ENCODE measurements around the gene ASB18. TPM values are rescaled to one million over a fixed set of nuclear protein-coding genes. Genes with fewer than 3 reads are reported as not detected.

The ASB18 gene
- total RNA-seq, 1 experiment from 2014 or later, result not detected

- peaks cover 6% of the 10 kb centered on the region for H3K27me3 Mint-ChIP-seq (ENCODE audit: low read depth)
- POLR2A ChIA-PET, result no interaction called here
- H3K4me1 Mint-ChIP-seq, result no peaks in the 10 kb centered on the region
- H3K27ac Mint-ChIP-seq, result no peak overlapping the region
- H3K4me3 Mint-ChIP-seq, result no peak overlapping the region
- CTCF ChIA-PET, result interaction anchor here (0.8 kb wide), 1 partner anchor 141 kb away, joined by 4 read pairs; no protein-coding TSS in a partner anchor
- DNase-seq (ENCODE audit: low spot score), result no peak
- no peaks in the 10 kb centered on the region for H3K36me3 Mint-ChIP-seq
- no peak for ATAC-seq
- peaks cover 17% of the 10 kb centered on the region for H3K9me3 Mint-ChIP-seq
- TF ChIP-seq CTCF (IDR thresholded peaks at IDR 0.05), result no peak
- TF ChIP-seq NR2C2 (CRISPR knock-in tag; IDR thresholded peaks at IDR 0.05), result no peak
- TF ChIP-seq FOXJ3 (CRISPR knock-in tag; IDR thresholded peaks at IDR 0.05; ENCODE audit: borderline replicate concordance), result no peak
- no peak for TF ChIP-seq ZNF232 (CRISPR knock-in tag; IDR thresholded peaks at IDR 0.05)
- no peak for TF ChIP-seq ATF2 (CRISPR knock-in tag; IDR thresholded peaks at IDR 0.05; ENCODE audit: borderline replicate concordance, low read depth)
- TF ChIP-seq HMGA2 (CRISPR knock-in tag; IDR thresholded peaks at IDR 0.05), result no peak
- no peak for TF ChIP-seq RELA (CRISPR knock-in tag; IDR thresholded peaks at IDR 0.05; ENCODE audit: borderline replicate concordance)
- TF ChIP-seq FOXP4 (CRISPR knock-in tag; IDR thresholded peaks at IDR 0.05), result no peak
- no peak for TF ChIP-seq NFYB (CRISPR knock-in tag; conservative IDR thresholded peaks at IDR 0.05; ENCODE audit: low read depth)
- TF ChIP-seq ZNF423 (CRISPR knock-in tag; IDR thresholded peaks at IDR 0.05), result no peak
- no peak for TF ChIP-seq ZBTB21 (CRISPR knock-in tag; IDR thresholded peaks at IDR 0.05; ENCODE audit: borderline replicate concordance)
- TF ChIP-seq MAX (CRISPR knock-in tag; IDR thresholded peaks at IDR 0.05), result no peak
- no peak for TF ChIP-seq CBFB (CRISPR knock-in tag; IDR thresholded peaks at IDR 0.05; ENCODE audit: low read depth)
- no peak for TF ChIP-seq ELF4 (CRISPR knock-in tag; IDR thresholded peaks at IDR 0.05; ENCODE audit: low read depth)
- no peak for TF ChIP-seq ZNF671 (CRISPR knock-in tag; IDR thresholded peaks at IDR 0.05)
- TF ChIP-seq ETV6 (CRISPR knock-in tag; IDR thresholded peaks at IDR 0.05), result no peak
- no peak for TF ChIP-seq CREM (CRISPR knock-in tag; IDR thresholded peaks at IDR 0.05)
- no peak for TF ChIP-seq GABPB1 (CRISPR knock-in tag; IDR thresholded peaks at IDR 0.05)
- no peak for TF ChIP-seq ZSCAN18 (CRISPR knock-in tag; IDR thresholded peaks at IDR 0.05)
Measured at GRCh38 chr2:236287656-236288055, 23.4 kb upstream of the ASB18 start.

- POLR2A ChIA-PET, result no interaction called here
- DNase-seq (ENCODE audit: low spot score), result no peak
Measured at GRCh38 chr2:236286873-236287545, 22.8 kb upstream of the ASB18 start.

More at GRCh38 chr2:236286873-236287545, 22.8 kb upstream of the ASB18 start:
- CTCF ChIA-PET, result no interaction called here
- no peak overlapping the region for H3K4me3 Mint-ChIP-seq
- no peaks in the 10 kb centered on the region for H3K4me1 Mint-ChIP-seq
- H3K9me3 Mint-ChIP-seq, result peaks cover 23% of the 10 kb centered on the region
- peaks cover 6% of the 10 kb centered on the region for H3K27me3 Mint-ChIP-seq (ENCODE audit: low read depth)
- no peak for ATAC-seq
- no peak for TF ChIP-seq CREB1 (CRISPR knock-in tag; IDR thresholded peaks at IDR 0.05)
- TF ChIP-seq PRRX2 (CRISPR knock-in tag; IDR thresholded peaks at IDR 0.05), result no peak
- peak; percentile 26; the same call in 1 of the 2 replicates for TF ChIP-seq USF2 (CRISPR knock-in tag; IDR thresholded peaks at IDR 0.05)
- no peak for TF ChIP-seq SMAD3 (CRISPR knock-in tag; IDR thresholded peaks at IDR 0.05; ENCODE audit: borderline replicate concordance)
- H3K27ac Mint-ChIP-seq, result no peak overlapping the region
- no peaks in the 10 kb centered on the region for H3K36me3 Mint-ChIP-seq

All from WTC11 (cell line).